ENCODE data around the gene RSPH1.

DNA sequence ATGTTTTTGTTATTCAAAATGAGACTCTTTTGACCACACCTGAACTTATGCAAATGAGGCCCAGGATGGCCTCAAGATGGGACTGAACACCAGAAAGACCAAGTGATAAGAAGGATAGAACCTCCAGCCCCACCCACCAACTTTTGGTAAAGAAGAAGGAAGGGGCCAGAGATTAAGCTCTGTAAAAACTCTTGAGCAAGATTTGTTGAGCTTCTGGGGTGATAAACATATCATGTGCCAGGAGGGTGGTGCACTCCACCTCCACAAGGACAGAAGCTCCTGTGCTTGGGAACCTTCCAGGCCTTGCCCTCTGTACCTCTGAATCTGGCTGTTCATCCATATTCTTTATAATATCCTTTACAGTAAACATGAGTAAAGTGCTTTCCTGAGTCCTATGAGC, 5.3 kb downstream of the RSPH1 start:
- TF ChIP-seq, protein P1, sequence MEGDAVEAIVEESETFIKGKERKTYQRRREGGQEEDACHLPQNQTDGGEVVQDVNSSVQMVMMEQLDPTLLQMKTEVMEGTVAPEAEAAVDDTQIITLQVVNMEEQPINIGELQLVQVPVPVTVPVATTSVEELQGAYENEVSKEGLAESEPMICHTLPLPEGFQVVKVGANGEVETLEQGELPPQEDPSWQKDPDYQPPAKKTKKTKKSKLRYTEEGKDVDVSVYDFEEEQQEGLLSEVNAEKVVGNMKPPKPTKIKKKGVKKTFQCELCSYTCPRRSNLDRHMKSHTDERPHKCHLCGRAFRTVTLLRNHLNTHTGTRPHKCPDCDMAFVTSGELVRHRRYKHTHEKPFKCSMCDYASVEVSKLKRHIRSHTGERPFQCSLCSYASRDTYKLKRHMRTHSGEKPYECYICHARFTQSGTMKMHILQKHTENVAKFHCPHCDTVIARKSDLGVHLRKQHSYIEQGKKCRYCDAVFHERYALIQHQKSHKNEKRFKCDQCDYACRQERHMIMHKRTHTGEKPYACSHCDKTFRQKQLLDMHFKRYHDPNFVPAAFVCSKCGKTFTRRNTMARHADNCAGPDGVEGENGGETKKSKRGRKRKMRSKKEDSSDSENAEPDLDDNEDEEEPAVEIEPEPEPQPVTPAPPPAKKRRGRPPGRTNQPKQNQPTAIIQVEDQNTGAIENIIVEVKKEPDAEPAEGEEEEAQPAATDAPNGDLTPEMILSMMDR (IDR thresholded peaks at IDR 0.05; ENCODE audit: low read depth, low read length, missing input control), result no peak
- TF ChIP-seq GABPA (IDR thresholded peaks at IDR 0.05 in 1 of 2, conservative IDR thresholded peaks at IDR 0.05 in 1 of 2) (no peak), JUND (IDR thresholded peaks at IDR 0.05) (no peak), FOXA1 (IDR thresholded peaks at IDR 0.05) (no peak), TAF1 (conservative IDR thresholded peaks at IDR 0.05) (no peak), EGR1 (IDR thresholded peaks at IDR 0.05; ENCODE audit: low read depth in 2 of 2) (no peak), HNF4G (IDR thresholded peaks at IDR 0.05) (no peak), NR2F2 (IDR thresholded peaks at IDR 0.05) (no peak), RAD21 (IDR thresholded peaks at IDR 0.05) (no peak), YY1 (IDR thresholded peaks at IDR 0.05) (no peak)
- TF ChIP-seq, protein P2, sequence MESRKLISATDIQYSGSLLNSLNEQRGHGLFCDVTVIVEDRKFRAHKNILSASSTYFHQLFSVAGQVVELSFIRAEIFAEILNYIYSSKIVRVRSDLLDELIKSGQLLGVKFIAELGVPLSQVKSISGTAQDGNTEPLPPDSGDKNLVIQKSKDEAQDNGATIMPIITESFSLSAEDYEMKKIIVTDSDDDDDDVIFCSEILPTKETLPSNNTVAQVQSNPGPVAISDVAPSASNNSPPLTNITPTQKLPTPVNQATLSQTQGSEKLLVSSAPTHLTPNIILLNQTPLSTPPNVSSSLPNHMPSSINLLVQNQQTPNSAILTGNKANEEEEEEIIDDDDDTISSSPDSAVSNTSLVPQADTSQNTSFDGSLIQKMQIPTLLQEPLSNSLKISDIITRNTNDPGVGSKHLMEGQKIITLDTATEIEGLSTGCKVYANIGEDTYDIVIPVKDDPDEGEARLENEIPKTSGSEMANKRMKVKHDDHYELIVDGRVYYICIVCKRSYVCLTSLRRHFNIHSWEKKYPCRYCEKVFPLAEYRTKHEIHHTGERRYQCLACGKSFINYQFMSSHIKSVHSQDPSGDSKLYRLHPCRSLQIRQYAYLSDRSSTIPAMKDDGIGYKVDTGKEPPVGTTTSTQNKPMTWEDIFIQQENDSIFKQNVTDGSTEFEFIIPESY (IDR thresholded peaks at IDR 0.05), result no peak
- TF ChIP-seq, protein P3, sequence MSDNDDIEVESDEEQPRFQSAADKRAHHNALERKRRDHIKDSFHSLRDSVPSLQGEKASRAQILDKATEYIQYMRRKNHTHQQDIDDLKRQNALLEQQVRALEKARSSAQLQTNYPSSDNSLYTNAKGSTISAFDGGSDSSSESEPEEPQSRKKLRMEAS (IDR thresholded peaks at IDR 0.05), result no peak
- TF ChIP-seq, protein P4, sequence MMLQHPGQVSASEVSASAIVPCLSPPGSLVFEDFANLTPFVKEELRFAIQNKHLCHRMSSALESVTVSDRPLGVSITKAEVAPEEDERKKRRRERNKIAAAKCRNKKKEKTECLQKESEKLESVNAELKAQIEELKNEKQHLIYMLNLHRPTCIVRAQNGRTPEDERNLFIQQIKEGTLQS (IDR thresholded peaks at IDR 0.05), result no peak
- TF ChIP-seq, protein P5, sequence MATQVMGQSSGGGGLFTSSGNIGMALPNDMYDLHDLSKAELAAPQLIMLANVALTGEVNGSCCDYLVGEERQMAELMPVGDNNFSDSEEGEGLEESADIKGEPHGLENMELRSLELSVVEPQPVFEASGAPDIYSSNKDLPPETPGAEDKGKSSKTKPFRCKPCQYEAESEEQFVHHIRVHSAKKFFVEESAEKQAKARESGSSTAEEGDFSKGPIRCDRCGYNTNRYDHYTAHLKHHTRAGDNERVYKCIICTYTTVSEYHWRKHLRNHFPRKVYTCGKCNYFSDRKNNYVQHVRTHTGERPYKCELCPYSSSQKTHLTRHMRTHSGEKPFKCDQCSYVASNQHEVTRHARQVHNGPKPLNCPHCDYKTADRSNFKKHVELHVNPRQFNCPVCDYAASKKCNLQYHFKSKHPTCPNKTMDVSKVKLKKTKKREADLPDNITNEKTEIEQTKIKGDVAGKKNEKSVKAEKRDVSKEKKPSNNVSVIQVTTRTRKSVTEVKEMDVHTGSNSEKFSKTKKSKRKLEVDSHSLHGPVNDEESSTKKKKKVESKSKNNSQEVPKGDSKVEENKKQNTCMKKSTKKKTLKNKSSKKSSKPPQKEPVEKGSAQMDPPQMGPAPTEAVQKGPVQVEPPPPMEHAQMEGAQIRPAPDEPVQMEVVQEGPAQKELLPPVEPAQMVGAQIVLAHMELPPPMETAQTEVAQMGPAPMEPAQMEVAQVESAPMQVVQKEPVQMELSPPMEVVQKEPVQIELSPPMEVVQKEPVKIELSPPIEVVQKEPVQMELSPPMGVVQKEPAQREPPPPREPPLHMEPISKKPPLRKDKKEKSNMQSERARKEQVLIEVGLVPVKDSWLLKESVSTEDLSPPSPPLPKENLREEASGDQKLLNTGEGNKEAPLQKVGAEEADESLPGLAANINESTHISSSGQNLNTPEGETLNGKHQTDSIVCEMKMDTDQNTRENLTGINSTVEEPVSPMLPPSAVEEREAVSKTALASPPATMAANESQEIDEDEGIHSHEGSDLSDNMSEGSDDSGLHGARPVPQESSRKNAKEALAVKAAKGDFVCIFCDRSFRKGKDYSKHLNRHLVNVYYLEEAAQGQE (IDR thresholded peaks at IDR 0.05), result no peak
